NCI-H128 (cell line): ENCODE measurements around the gene COPB2.
"Not testable (repeated sequence)": the region's sequence is repeated elsewhere in the genome, so short reads cannot be mapped to it uniquely, and the experiment has no call there.

Experiments used
- DNase-seq: peaks from one replicate; lab custom pipeline; 2025; ENCODE audit not compliant: unreplicated experiment; lab: John Stamatoyannopoulos, UW

The COPB2 gene

GRCh38 chr3:139389552-139390368 lies at the start of gene COPB2:
Gene COPB2, minus strand, starts transcription at chr3:139389647. Its CDS starts 97 bp downstream, at chr3:139389550.
- DNase-seq, result peak; percentile 98

GRCh38 chr3:139434764-139435307 lies 45.4 kb upstream of the COPB2 start:
- DNase-seq, result no peak

- DNase-seq, result no peak
Measured at GRCh38 chr3:139434228-139434627, 44.8 kb upstream of the COPB2 start.

GRCh38 chr3:139433089-139433488 lies 43.6 kb upstream of the COPB2 start:
- DNase-seq, result no peak

GRCh38 chr3:139430493-139430892 lies 41.0 kb upstream of the COPB2 start:
- DNase-seq, result no peak

- DNase-seq, result peak; percentile 68
Measured at GRCh38 chr3:139427283-139428060, 38.0 kb upstream of the COPB2 start.

- no peak for DNase-seq
Measured at GRCh38 chr3:139425745-139426400, 36.4 kb upstream of the COPB2 start.

- DNase-seq, result no peak
Measured at GRCh38 chr3:139423232-139423631, 33.8 kb upstream of the COPB2 start.

- DNase-seq, result no peak
Measured at GRCh38 chr3:139421460-139421859, 32.0 kb upstream of the COPB2 start.

GRCh38 chr3:139421040-139421439 lies 31.6 kb upstream of the COPB2 start:
- no peak for DNase-seq

- DNase-seq, result no peak
Measured at GRCh38 chr3:139418144-139418543, 28.7 kb upstream of the COPB2 start.

- DNase-seq, result no peak
Measured at GRCh38 chr3:139416275-139416674, 26.8 kb upstream of the COPB2 start.

- DNase-seq, result no peak
Measured at GRCh38 chr3:139414608-139415224, 25.3 kb upstream of the COPB2 start.

GRCh38 chr3:139412891-139413290 lies 23.4 kb upstream of the COPB2 start:
- not testable (repeated sequence) for DNase-seq

GRCh38 chr3:139401155-139401554 lies 11.7 kb upstream of the COPB2 start:
- DNase-seq, result not testable (repeated sequence)

- DNase-seq, result no peak
Measured at GRCh38 chr3:139396707-139397106, 7.3 kb upstream of the COPB2 start.

GRCh38 chr3:139394116-139394515 lies 4.7 kb upstream of the COPB2 start:
- no peak for DNase-seq

- DNase-seq, result no peak
Measured at GRCh38 chr3:139388821-139389551, 461 bp downstream of the COPB2 start.

- no peak for DNase-seq
Measured at GRCh38 chr3:139388077-139388476, 1.4 kb downstream of the COPB2 start.

GRCh38 chr3:139382291-139382690 lies 7.2 kb downstream of the COPB2 start:
- DNase-seq, result not testable (repeated sequence)
